ENCODE data around the gene B3GAT2.

B3GAT2 gene, protein sequence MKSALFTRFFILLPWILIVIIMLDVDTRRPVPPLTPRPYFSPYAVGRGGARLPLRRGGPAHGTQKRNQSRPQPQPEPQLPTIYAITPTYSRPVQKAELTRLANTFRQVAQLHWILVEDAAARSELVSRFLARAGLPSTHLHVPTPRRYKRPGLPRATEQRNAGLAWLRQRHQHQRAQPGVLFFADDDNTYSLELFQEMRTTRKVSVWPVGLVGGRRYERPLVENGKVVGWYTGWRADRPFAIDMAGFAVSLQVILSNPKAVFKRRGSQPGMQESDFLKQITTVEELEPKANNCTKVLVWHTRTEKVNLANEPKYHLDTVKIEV

GRCh38 chr6:70956451-70957283 lies at the start of gene B3GAT2:
B3GAT2 (minus strand) TSS chr6:70957060; CDS start chr6:70956429, 631 bp downstream.
- DNase-seq (ENCODE audit: low spot score): peak; percentile 40

DNA sequence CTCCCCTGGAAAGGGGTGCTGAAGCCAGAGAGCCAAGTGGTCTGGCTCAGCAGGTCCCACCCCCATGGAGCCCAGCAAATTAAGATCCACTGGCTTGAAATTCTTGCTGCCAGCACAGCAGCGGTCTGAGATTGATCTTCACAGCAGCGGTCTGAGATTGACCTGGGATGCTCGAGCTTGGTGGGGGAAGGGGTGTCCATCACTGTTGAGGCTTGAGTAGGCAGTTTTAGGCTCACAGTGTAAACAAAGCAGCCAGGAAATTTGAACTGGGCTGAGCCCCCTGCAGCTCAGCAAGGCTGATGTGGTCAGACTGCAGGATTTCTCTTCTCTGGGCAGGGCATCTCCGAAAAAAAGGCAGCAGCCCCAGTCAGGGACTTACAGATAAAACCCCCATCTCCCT lies 41.3 kb upstream of the B3GAT2 start:
- TF ChIP-seq, protein P1, sequence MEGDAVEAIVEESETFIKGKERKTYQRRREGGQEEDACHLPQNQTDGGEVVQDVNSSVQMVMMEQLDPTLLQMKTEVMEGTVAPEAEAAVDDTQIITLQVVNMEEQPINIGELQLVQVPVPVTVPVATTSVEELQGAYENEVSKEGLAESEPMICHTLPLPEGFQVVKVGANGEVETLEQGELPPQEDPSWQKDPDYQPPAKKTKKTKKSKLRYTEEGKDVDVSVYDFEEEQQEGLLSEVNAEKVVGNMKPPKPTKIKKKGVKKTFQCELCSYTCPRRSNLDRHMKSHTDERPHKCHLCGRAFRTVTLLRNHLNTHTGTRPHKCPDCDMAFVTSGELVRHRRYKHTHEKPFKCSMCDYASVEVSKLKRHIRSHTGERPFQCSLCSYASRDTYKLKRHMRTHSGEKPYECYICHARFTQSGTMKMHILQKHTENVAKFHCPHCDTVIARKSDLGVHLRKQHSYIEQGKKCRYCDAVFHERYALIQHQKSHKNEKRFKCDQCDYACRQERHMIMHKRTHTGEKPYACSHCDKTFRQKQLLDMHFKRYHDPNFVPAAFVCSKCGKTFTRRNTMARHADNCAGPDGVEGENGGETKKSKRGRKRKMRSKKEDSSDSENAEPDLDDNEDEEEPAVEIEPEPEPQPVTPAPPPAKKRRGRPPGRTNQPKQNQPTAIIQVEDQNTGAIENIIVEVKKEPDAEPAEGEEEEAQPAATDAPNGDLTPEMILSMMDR (IDR thresholded peaks at IDR 0.05; ENCODE audit: borderline replicate concordance, control extremely low read depth, extremely low read depth, insufficient read depth, missing control alignments): no peak
- in situ Hi-C loops (cut with MboI; ENCODE audit: low sequenced_read_pairs, unreplicated experiment): no loop called here
- DNase-seq (ENCODE audit: low spot score): no peak

More at GRCh38 chr6:70956451-70957283, at the start of gene B3GAT2:
- TF ChIP-seq, protein P1 (IDR thresholded peaks at IDR 0.05; ENCODE audit: borderline replicate concordance, control extremely low read depth, extremely low read depth, insufficient read depth, missing control alignments): no peak
- in situ Hi-C loops (cut with MboI; ENCODE audit: low sequenced_read_pairs, unreplicated experiment): no loop called here

DNA sequence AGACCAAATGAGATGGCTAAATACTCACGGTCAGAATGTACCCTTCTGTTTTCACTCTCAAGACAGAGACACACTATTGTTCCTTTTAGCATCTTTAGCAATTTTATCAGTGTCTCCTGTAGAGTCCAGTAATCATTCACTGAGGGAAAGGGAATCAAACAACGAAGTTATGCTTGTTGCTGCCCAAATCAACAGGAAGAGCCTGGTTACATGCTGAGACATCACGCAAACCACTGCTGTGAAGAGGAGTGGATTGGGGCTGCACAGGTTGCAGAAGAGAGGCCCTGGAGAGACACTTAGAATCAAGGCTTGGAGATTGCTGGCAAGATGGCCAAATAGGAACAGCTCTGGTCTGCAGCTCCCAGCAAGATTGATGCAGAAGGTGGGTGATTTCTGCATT lies 40.5 kb upstream of the B3GAT2 start:
- in situ Hi-C loops (cut with MboI; ENCODE audit: low sequenced_read_pairs, unreplicated experiment): no loop called here
- DNase-seq (ENCODE audit: low spot score): no peak
- TF ChIP-seq, protein P1 (IDR thresholded peaks at IDR 0.05; ENCODE audit: borderline replicate concordance, control extremely low read depth, extremely low read depth, insufficient read depth, missing control alignments): no peak

GRCh38 chr6:70996106-70996505 lies 39.2 kb upstream of the B3GAT2 start:
- TF ChIP-seq, protein P1 (IDR thresholded peaks at IDR 0.05; ENCODE audit: borderline replicate concordance, control extremely low read depth, extremely low read depth, insufficient read depth, missing control alignments): no peak
- in situ Hi-C loops (cut with MboI; ENCODE audit: low sequenced_read_pairs, unreplicated experiment): no loop called here
- DNase-seq (ENCODE audit: low spot score): no peak

GRCh38 chr6:70995411-70995810 lies 38.6 kb upstream of the B3GAT2 start:
- no peak for DNase-seq (ENCODE audit: low spot score)
- TF ChIP-seq, protein P1 (IDR thresholded peaks at IDR 0.05; ENCODE audit: borderline replicate concordance, control extremely low read depth, extremely low read depth, insufficient read depth, missing control alignments): no peak
- in situ Hi-C loops (cut with MboI; ENCODE audit: low sequenced_read_pairs, unreplicated experiment): no loop called here

- DNase-seq (ENCODE audit: low spot score): no peak
- in situ Hi-C loops (cut with MboI; ENCODE audit: low sequenced_read_pairs, unreplicated experiment): no loop called here
- TF ChIP-seq, protein P1 (IDR thresholded peaks at IDR 0.05; ENCODE audit: borderline replicate concordance, control extremely low read depth, extremely low read depth, insufficient read depth, missing control alignments): no peak
Measured at GRCh38 chr6:70991253-70991652, 34.4 kb upstream of the B3GAT2 start.

Measured in GM13976 (cell line).